B cell (primary cell): ENCODE measurements around the gene FADD. TPM values are rescaled to one million over a fixed set of nuclear protein-coding genes. Genes with fewer than 3 reads are reported as not detected.

Source experiments
- ATAC-seq: fragments of 200-7000 bp; cut with Tn5 transposase; one replicate; pipeline ENCODE4 v1.10.0; 2021; ENCODE audit warnings: low read depth, mild to moderate bottlenecking, moderate number of reproducible peaks, moderate library complexity
- CTCF ChIA-PET: fragments of 350-600 bp; sonication (Branson Sonifier 250); formaldehyde crosslinking; loops from one replicate; lab custom pipeline; 2021; ENCODE audit warnings: antibody characterized with exemption, inconsistent platforms; lab: Charles Lee
- POLR2A ChIA-PET: fragments of 350-600 bp; sonication (Branson Sonifier 250); formaldehyde crosslinking; loops from one replicate; lab custom pipeline; 2021; ENCODE audit warnings: antibody characterized with exemption; lab: Charles Lee
- DNase-seq: peaks from one replicate; pipeline ENCODE4 v3.0.0; 2013
- H2AFZ ChIP-seq: 2 replicates; pipeline ENCODE4 v1.6.1; 2012; ENCODE audit warnings: mild to moderate bottlenecking, low read depth, low read length; ENCODE audit not compliant: insufficient read depth, poor library complexity, severe bottlenecking
- H3K27ac ChIP-seq, 2 donors: 1 replicate in 1 of 2; 2 replicates in 1 of 2; pipeline ENCODE4 v1.5.1; 2012 to 2013; ENCODE audit warnings: low read length in 2 of 2, mild to moderate bottlenecking in 2 of 2, moderate library complexity in 1 of 2
- H3K27me3 ChIP-seq, 4 experiments: fragments of 200-600 bp in 1 of 4; sonication (generic) in 1 of 4; replicated peaks in 1 of 4; 1 replicate in 2 of 4; 2 replicates in 2 of 4; pipeline versions ENCODE4 v1.6.1 to v1.7.0; 2013 to 2016; ENCODE audit warnings: low read length in 3 of 4, mild to moderate bottlenecking in 2 of 4, mixed read lengths in 1 of 4, moderate library complexity in 1 of 4; ENCODE audit not compliant: insufficient read depth in 4 of 4, control insufficient read depth in 3 of 4; ENCODE audit errors: control extremely low read depth in 1 of 4
- H3K36me3 ChIP-seq, 2 experiments: replicated peaks in 1 of 2; 1 replicate in 1 of 2; 2 replicates in 1 of 2; pipeline versions ENCODE4 v1.6.1 to v1.7.1; 2013; ENCODE audit warnings: low read length in 1 of 2; ENCODE audit not compliant: insufficient read depth in 2 of 2, control insufficient read depth in 1 of 2; ENCODE audit errors: control extremely low read depth in 1 of 2, extremely low read depth in 1 of 2
- H3K4me1 ChIP-seq, 2 donors: fragments of 200-600 bp in 1 of 2; sonication (generic) in 1 of 2; 1 replicate in 1 of 2; 2 replicates in 1 of 2; pipeline versions ENCODE4 v1.5.1 to v1.6.1; 2013 to 2017; ENCODE audit warnings: low read length in 2 of 2; ENCODE audit not compliant: control insufficient read depth in 2 of 2, insufficient read depth in 2 of 2
- H3K4me2 ChIP-seq: replicated peaks from 2 replicates; pipeline ENCODE3; 2012; ENCODE audit warnings: mild to moderate bottlenecking, low read depth, low read length; ENCODE audit not compliant: poor library complexity, severe bottlenecking
- H3K4me3 ChIP-seq, 5 experiments: fragments of 200-600 bp in 1 of 5; sonication (generic) in 1 of 5; 1 replicate in 3 of 5; 2 replicates in 2 of 5; pipeline versions ENCODE4 v1.5.1 to v1.7.0; 2011 to 2016; ENCODE audit warnings: low read length in 4 of 5, mild to moderate bottlenecking in 4 of 5, low read depth in 2 of 5, control low read depth in 1 of 5, moderate library complexity in 1 of 5; ENCODE audit not compliant: insufficient read depth in 1 of 5; ENCODE audit errors: control extremely low read depth in 1 of 5, extremely low read depth in 1 of 5
- H3K79me2 ChIP-seq: fragments of 200-600 bp; sonication (generic); one replicate; pipeline ENCODE4 v1.6.0; 2016; ENCODE audit warnings: low read length; ENCODE audit not compliant: control insufficient read depth, insufficient read depth
- H3K9ac ChIP-seq: fragments of 200-600 bp; sonication (generic); 2 replicates; pipeline ENCODE4 v1.6.1; 2017; ENCODE audit warnings: mild to moderate bottlenecking, low read length, moderate library complexity
- H3K9me3 ChIP-seq, 3 donors: one replicate each; pipeline versions ENCODE4 v1.6.1 to v1.7.1; 2013; ENCODE audit warnings: low read length in 2 of 3; ENCODE audit not compliant: control insufficient read depth in 2 of 3, insufficient read depth in 1 of 3; ENCODE audit errors: control extremely low read depth in 1 of 3
- H4K20me1 ChIP-seq: 2 replicates; pipeline ENCODE4 v1.6.0; 2012; ENCODE audit warnings: mild to moderate bottlenecking, low read length; ENCODE audit not compliant: insufficient read depth, control insufficient read depth, poor library complexity, severe bottlenecking
- H3K27ac Mint-ChIP-seq: one replicate; pipeline ENCODE4 v1.8.0; 2021; ENCODE audit warnings: mixed read lengths
- H3K27me3 Mint-ChIP-seq: one replicate; pipeline ENCODE4 v1.8.0; 2021; ENCODE audit warnings: mixed read lengths
- H3K4me1 Mint-ChIP-seq: one replicate; pipeline ENCODE4 v1.8.0; 2021; ENCODE audit warnings: mixed read lengths
- H3K4me3 Mint-ChIP-seq: one replicate; pipeline ENCODE4 v1.8.0; 2021; ENCODE audit warnings: mixed read lengths
- H3K9me3 Mint-ChIP-seq: one replicate; pipeline ENCODE4 v1.8.0; 2022; ENCODE audit warnings: mixed read lengths; ENCODE audit not compliant: insufficient read depth
- EZH2 ChIP-seq: IDR thresholded peaks from 2 replicates; pipeline ENCODE4 v1.6.1; 2012; ENCODE audit warnings: borderline replicate concordance, low read depth, mild to moderate bottlenecking, moderate library complexity, low read length; ENCODE audit not compliant: insufficient read depth, poor library complexity, severe bottlenecking
- WGBS: methylation state at CpG from one replicate; pipeline ENCODE4 v1.1.5; 2013; ENCODE audit warnings: missing lambda C conversion rate; ENCODE audit not compliant: insufficient coverage; 5-methylcytosine and 5-hydroxymethylcytosine counted together
- intact Hi-C: fragments of 100-400 bp; cut with micrococcal nuclease; formaldehyde crosslinking; loops from one replicate; pipeline ENCODE4 v1.10.0; 2022
- polyA plus RNA-seq: library from polyadenylated mRNA; depleted of rRNA; stranded (reverse); fragments of >200 nt; gene quantifications from 2 replicates; pipeline ENCODE4 v1.2.3, GENCODE V29; 2012
- total RNA-seq, 2 donors: library from RNA; stranded (reverse); fragments of 120-200 nt in 1 of 2; gene quantifications; 1 replicate in 1 of 2; 2 replicates in 1 of 2; pipeline versions ENCODE4 v1.2.3 to v1.2.4, GENCODE V29; 2013 to 2022
- TF ChIP-seq, protein P1 (sequence below): fragments of 200-600 bp; IDR thresholded peaks from one replicate; pipeline ENCODE4 v1.8.0; 2022; ENCODE audit warnings: antibody characterized with exemption, mild to moderate bottlenecking

Gene FADD
- total and polyA plus RNA-seq, 2 donors (not counting 1 experiment from before 2014, with no cell fraction given), result 5.4 to 26.6 TPM

DNA sequence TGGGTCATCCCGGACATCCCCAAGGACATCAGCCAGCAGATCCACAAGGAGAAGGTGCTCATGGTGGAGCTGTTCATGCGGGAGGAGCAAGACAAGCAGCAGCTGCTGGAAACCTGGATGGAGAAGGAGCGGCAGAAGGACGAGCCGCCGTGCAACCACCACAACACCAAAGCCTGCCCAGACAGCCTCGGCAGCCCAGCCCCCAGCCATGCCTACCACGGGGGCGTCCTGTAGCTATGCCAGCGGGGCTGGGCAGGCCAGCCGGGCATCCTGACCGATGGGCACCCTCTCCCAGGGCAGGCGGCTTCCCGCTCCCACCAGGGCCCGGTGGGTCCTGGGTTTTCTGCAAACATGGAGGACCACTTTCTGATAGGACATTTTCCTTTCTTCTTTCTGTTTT, 15.3 kb upstream of the FADD start:
- H3K9ac ChIP-seq, result no peak overlapping the region
- ChIA-PET CTCF (no interaction called here), POLR2A (no interaction called here)
- H3K27ac ChIP-seq, result no peak overlapping the region
- H3K27me3 Mint-ChIP-seq, result peaks cover 5% of the 10 kb centered on the region
- peaks cover 0 to 4% (median 0%) of the 10 kb centered on the region in 3 donors for H3K9me3 ChIP-seq
- H3K4me3 ChIP-seq, result no peak overlapping the region
- DNase-seq, result no peak
- 85% methylated on average over 15 of the region's 15 CpGs for WGBS
- no peak overlapping the region for H2AFZ ChIP-seq
- H3K36me3 ChIP-seq, result no peaks in the 10 kb centered on the region
- H3K27me3 ChIP-seq, result peaks cover 0 to 5% (median 0%) of the 10 kb centered on the region in 4 experiments
- no peaks in the 10 kb centered on the region for H3K4me1 ChIP-seq
- H3K27ac Mint-ChIP-seq, result no peak overlapping the region
- no peaks in the 10 kb centered on the region for H3K79me2 ChIP-seq
- intact Hi-C loops, result no loop called here
- no peak overlapping the region for H3K4me2 ChIP-seq
- ATAC-seq, result no peak
- no peaks in the 10 kb centered on the region for H4K20me1 ChIP-seq
- H3K9me3 Mint-ChIP-seq, result no peaks in the 10 kb centered on the region
- no peak for TF ChIP-seq EZH2
- TF ChIP-seq, protein P1, sequence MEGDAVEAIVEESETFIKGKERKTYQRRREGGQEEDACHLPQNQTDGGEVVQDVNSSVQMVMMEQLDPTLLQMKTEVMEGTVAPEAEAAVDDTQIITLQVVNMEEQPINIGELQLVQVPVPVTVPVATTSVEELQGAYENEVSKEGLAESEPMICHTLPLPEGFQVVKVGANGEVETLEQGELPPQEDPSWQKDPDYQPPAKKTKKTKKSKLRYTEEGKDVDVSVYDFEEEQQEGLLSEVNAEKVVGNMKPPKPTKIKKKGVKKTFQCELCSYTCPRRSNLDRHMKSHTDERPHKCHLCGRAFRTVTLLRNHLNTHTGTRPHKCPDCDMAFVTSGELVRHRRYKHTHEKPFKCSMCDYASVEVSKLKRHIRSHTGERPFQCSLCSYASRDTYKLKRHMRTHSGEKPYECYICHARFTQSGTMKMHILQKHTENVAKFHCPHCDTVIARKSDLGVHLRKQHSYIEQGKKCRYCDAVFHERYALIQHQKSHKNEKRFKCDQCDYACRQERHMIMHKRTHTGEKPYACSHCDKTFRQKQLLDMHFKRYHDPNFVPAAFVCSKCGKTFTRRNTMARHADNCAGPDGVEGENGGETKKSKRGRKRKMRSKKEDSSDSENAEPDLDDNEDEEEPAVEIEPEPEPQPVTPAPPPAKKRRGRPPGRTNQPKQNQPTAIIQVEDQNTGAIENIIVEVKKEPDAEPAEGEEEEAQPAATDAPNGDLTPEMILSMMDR, result no peak
- no peak overlapping the region for H3K4me3 Mint-ChIP-seq
- no peaks in the 10 kb centered on the region for H3K4me1 Mint-ChIP-seq

DNA sequence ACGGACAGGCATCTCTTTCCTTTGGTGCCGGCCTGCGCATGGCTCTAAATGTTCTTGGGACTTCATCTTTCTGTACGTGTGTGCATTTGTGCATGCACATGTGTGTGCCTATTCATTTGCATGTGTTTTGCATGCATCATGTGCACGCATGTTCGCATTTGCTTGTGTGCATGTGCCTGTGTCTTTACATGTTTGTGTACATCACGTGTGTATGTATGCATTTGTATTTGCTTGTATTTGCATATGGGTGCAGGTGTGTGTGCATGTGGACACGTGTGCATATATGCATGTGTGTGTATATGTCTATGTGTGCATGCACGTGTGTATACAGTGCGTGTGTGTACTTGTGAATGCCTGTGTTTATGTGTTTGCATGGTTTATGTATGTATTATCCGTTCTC, 13.5 kb upstream of the FADD start:
- ChIA-PET POLR2A (no interaction called here), CTCF (no interaction called here)

More for the DNA sequence above, 13.5 kb upstream of the FADD start:
- peaks cover 6% of the 10 kb centered on the region for H3K27me3 Mint-ChIP-seq
- intact Hi-C loops, result no loop called here
- no peaks in the 10 kb centered on the region for H3K36me3 ChIP-seq
- 96% methylated on average over 6 of the region's 11 CpGs for WGBS
- H3K27ac ChIP-seq, result no peak overlapping the region
- no peak for DNase-seq
- no peak overlapping the region for H3K9ac ChIP-seq
- H3K4me1 ChIP-seq, result no peaks in the 10 kb centered on the region
- no peak overlapping the region for H3K4me2 ChIP-seq
- no peaks in the 10 kb centered on the region for H4K20me1 ChIP-seq
- peaks cover 0 to 9% (median under 1%) of the 10 kb centered on the region in 4 experiments for H3K27me3 ChIP-seq
- H3K9me3 Mint-ChIP-seq, result no peaks in the 10 kb centered on the region
- no peak for TF ChIP-seq EZH2
- TF ChIP-seq, protein P1, result no peak
- no peak overlapping the region for H3K4me3 ChIP-seq
- no peak overlapping the region for H2AFZ ChIP-seq
- H3K4me1 Mint-ChIP-seq, result no peaks in the 10 kb centered on the region
- H3K79me2 ChIP-seq, result no peaks in the 10 kb centered on the region
- no peak overlapping the region for H3K27ac Mint-ChIP-seq
- H3K4me3 Mint-ChIP-seq, result no peak overlapping the region
- no peaks in the 10 kb centered on the region for H3K9me3 ChIP-seq
- no peak for ATAC-seq
